Measurements from ENCODE around the gene TIMMDC1.

DNA sequence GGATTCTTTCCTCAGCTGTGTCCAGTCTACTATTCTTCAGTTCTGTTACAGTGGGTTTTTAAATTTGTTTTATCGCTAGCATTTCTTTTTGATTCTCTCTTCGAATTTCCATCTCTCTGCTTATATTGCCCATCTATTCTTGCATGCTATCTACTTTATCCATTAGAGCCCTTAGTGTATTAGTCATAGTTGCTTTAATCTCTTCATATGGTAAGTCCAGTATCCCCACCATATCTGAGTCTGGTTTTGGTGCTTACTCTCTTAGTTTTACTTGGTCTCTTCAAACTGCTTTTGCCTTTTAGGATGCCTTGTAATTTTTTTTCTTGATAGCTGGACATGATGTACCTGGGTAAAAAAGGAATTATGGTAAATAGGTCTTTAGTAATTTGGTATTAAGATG, 9.1 kb downstream of the TIMMDC1 start:
- TF ChIP-seq EZH2 (IDR thresholded peaks at IDR 0.05; ENCODE audit: insufficient read depth, poor library complexity, severe bottlenecking): no peak
- no peak for TF ChIP-seq EZH2phosphoT487 (IDR thresholded peaks at IDR 0.05; ENCODE audit: insufficient read depth, low read depth)

Measured in GM23248 (cell line).